HL-60 (cell line): ENCODE data around the gene ATXN7L1.

Experiments used
- DNase-seq, 2 experiments: peaks; one replicate each; pipeline ENCODE4 v3.0.0-alpha.2; 2010 to 2020; ENCODE audit warnings: low read depth in 1 of 2, low spot score in 1 of 2
- H3K27ac ChIP-seq: fragments of 250-450 bp; sonication (Bioruptor Pico); replicated peaks from 2 replicates; pipeline ENCODE4 v1.5.1; 2020; ENCODE audit warnings: mild to moderate bottlenecking, moderate library complexity
- H3K27me3 ChIP-seq: fragments of 250-450 bp; sonication (Bioruptor Pico); 2 replicates; pipeline ENCODE4 v1.5.1; 2021; ENCODE audit warnings: mild to moderate bottlenecking, moderate library complexity; ENCODE audit not compliant: insufficient read depth, poor library complexity, severe bottlenecking
- H3K4me3 ChIP-seq: replicated peaks from 2 replicates; pipeline ENCODE4 v1.5.1; 2011; ENCODE audit warnings: mild to moderate bottlenecking, control low read depth, low read length; ENCODE audit not compliant: insufficient read depth
- GABPA ChIP-seq: IDR thresholded peaks from 2 replicates; pipeline ENCODE4 v1.6.1; 2012; ENCODE audit warnings: low read depth
- POLR2AphosphoS5 ChIP-seq: IDR thresholded peaks from 2 replicates; pipeline ENCODE4 v1.6.1; 2012; ENCODE audit warnings: low read depth
- SPI1 ChIP-seq: IDR thresholded peaks from 2 replicates; pipeline ENCODE4 v1.6.1; 2012; ENCODE audit warnings: low read depth, mild to moderate bottlenecking, borderline replicate concordance
- TF ChIP-seq, protein P1 (sequence below): IDR thresholded peaks from one replicate; pipeline ENCODE4 v1.5.1; 2011; ENCODE audit warnings: low read length, control low read depth, inconsistent platforms; ENCODE audit not compliant: insufficient read depth
- TF ChIP-seq, protein P2 (sequence below): IDR thresholded peaks from 2 replicates; pipeline ENCODE4 v1.6.1; 2012; ENCODE audit warnings: low read depth; ENCODE audit not compliant: insufficient replicate concordance

The ATXN7L1 gene

DNA sequence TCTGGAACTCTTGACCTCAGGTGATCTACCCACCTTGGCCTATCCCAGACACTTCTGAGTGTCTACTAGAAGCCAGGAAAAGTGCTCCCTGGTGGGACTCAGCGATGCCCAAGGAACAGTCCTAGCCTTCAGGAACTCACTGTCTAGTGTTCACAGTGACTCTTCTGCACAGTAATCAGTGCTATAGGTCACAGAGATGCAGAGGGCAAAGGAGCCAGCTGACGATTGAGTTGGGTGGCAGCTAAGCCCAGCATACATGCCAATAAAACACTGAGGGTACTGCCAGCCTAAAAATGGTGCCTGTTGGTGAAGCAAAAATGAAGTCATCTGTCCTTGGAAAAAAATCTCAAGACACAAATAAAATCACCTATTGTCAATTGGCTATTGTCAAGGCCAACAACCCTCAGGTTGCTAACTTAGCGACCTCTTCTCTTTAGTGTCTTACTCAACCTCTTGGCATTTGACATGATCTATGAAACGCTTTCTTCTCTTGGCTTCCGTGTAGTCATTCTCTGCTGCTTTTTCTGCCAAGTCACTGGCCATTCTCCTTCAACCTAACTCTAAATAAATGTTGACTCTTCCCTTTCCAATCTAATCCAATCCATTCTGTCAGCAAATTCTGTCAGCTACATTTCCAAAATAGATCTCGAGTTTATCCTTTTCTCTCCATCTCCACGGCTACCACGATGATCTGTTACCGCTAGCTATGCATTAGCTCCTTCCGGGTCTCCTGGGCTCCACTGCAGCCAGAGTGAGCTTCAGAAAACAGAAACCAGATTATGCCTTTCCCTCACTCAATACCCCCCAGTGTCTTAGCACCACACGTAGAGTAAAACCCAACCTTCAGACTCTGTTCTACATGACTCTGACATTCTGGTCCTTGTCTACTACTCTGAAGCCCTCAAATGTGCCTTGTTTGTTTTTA, 99.2 kb downstream of the ATXN7L1 start:
- no peak for TF ChIP-seq SPI1
- TF ChIP-seq, protein P1, sequence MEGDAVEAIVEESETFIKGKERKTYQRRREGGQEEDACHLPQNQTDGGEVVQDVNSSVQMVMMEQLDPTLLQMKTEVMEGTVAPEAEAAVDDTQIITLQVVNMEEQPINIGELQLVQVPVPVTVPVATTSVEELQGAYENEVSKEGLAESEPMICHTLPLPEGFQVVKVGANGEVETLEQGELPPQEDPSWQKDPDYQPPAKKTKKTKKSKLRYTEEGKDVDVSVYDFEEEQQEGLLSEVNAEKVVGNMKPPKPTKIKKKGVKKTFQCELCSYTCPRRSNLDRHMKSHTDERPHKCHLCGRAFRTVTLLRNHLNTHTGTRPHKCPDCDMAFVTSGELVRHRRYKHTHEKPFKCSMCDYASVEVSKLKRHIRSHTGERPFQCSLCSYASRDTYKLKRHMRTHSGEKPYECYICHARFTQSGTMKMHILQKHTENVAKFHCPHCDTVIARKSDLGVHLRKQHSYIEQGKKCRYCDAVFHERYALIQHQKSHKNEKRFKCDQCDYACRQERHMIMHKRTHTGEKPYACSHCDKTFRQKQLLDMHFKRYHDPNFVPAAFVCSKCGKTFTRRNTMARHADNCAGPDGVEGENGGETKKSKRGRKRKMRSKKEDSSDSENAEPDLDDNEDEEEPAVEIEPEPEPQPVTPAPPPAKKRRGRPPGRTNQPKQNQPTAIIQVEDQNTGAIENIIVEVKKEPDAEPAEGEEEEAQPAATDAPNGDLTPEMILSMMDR = no peak
- TF ChIP-seq, protein P2, sequence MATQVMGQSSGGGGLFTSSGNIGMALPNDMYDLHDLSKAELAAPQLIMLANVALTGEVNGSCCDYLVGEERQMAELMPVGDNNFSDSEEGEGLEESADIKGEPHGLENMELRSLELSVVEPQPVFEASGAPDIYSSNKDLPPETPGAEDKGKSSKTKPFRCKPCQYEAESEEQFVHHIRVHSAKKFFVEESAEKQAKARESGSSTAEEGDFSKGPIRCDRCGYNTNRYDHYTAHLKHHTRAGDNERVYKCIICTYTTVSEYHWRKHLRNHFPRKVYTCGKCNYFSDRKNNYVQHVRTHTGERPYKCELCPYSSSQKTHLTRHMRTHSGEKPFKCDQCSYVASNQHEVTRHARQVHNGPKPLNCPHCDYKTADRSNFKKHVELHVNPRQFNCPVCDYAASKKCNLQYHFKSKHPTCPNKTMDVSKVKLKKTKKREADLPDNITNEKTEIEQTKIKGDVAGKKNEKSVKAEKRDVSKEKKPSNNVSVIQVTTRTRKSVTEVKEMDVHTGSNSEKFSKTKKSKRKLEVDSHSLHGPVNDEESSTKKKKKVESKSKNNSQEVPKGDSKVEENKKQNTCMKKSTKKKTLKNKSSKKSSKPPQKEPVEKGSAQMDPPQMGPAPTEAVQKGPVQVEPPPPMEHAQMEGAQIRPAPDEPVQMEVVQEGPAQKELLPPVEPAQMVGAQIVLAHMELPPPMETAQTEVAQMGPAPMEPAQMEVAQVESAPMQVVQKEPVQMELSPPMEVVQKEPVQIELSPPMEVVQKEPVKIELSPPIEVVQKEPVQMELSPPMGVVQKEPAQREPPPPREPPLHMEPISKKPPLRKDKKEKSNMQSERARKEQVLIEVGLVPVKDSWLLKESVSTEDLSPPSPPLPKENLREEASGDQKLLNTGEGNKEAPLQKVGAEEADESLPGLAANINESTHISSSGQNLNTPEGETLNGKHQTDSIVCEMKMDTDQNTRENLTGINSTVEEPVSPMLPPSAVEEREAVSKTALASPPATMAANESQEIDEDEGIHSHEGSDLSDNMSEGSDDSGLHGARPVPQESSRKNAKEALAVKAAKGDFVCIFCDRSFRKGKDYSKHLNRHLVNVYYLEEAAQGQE = no peak
- TF ChIP-seq POLR2AphosphoS5 = no peak
- TF ChIP-seq GABPA = no peak
- Histone ChIP-seq H3K27ac (no peak overlapping the region), H3K4me3 (no peak overlapping the region), H3K27me3 (no peaks in the 10 kb centered on the region)
- no peak for DNase-seq

DNA sequence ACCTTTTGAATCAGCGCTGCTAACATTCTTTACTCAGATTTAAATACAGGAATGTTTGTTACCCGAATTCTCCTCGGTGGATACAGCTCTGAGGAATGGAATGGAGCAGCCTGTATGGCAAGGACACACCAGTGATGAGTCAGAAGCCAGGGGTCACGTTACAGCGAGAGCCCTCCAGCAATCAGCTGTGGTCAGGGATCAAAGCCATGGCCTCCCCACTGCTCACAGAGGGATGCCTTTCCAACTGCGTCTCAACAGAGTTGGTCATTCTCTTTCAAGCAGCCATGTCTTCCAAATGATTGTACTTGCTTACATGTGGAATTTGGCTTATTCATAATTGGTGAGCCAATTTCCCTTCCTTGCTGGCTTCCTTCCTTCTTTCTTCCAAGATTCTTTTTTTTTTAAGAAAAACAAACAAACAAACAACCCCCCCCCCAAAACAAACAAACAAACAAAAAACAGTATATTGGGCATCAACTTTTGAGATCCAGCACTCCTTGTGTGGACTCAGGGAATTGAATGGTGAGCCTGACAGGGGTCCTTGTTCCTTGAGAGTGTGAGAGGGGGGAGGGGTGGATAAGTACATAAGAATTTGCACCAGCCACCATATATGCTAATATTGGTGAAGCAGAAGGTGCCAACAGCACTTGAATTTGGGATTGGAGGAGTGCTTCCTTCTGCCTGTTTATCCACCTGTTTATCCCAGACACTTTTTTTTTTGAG, 100.2 kb downstream of the ATXN7L1 start:
- no peak overlapping the region for H3K27ac ChIP-seq
- H3K27me3 ChIP-seq = no peaks in the 10 kb centered on the region
- TF ChIP-seq, protein P1 = no peak
- no peak for TF ChIP-seq GABPA
- no peak for TF ChIP-seq POLR2AphosphoS5
- TF ChIP-seq, protein P2 = no peak
- TF ChIP-seq SPI1 = no peak
- DNase-seq = no peak
- no peak overlapping the region for H3K4me3 ChIP-seq

DNA sequence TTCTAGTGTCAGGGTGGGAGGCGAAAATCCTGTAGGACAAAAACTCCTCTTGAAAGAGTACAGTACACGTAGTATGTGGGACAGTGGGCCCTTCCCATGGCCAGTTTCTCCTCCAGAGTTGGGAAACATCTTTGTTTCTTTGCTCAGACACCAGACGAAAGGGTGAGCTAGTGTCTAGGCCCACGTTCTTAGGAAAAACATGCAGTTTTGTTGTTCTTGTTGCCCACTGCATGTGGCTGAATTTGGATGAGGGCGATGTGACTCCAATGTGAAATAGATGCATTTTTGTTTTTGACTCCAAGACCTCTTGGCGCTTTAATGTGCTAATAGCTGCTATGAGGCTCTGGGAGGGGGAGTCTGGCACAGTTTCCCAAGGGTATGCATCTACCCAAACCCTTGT, 100.8 kb downstream of the ATXN7L1 start:
- no peaks in the 10 kb centered on the region for H3K27me3 ChIP-seq
- no peak for DNase-seq
- TF ChIP-seq, protein P2 = no peak
- TF ChIP-seq SPI1 = no peak
- TF ChIP-seq, protein P1 = no peak
- TF ChIP-seq POLR2AphosphoS5 = no peak
- TF ChIP-seq GABPA = no peak
- H3K4me3 ChIP-seq = no peak overlapping the region
- H3K27ac ChIP-seq = no peak overlapping the region
